Neural crest cell (in vitro differentiated cells): ENCODE data around the gene ARHGDIA. TPM values are rescaled to one million over a fixed set of nuclear protein-coding genes. Genes with fewer than 3 reads are reported as not detected.
"Not testable (repeated sequence)": the region's sequence is repeated elsewhere in the genome, so short reads cannot be mapped to it uniquely, and the experiment has no call there.

ENCODE experiments used
- DNase-seq: peaks from one replicate; pipeline ENCODE4 v3.0.0; 2021; ENCODE audit warnings: low read depth, mixed read lengths, low spot score
- H3K27ac Mint-ChIP-seq: one replicate; pipeline ENCODE4 v1.8.0; 2021; ENCODE audit warnings: mild to moderate bottlenecking, mixed read lengths; ENCODE audit not compliant: unreplicated experiment
- H3K27me3 Mint-ChIP-seq: 2 replicates; pipeline ENCODE4 v1.8.0; 2021; ENCODE audit warnings: low read depth, mild to moderate bottlenecking, mixed read lengths
- H3K36me3 Mint-ChIP-seq: 2 replicates; pipeline ENCODE4 v1.8.0; 2021; ENCODE audit warnings: low read depth, mild to moderate bottlenecking, mixed read lengths
- H3K4me1 Mint-ChIP-seq: 2 replicates; pipeline ENCODE4 v1.8.0; 2021; ENCODE audit warnings: mixed read lengths
- H3K4me3 Mint-ChIP-seq: one replicate; pipeline ENCODE4 v1.8.0; 2021; ENCODE audit warnings: mild to moderate bottlenecking, mixed read lengths
- H3K9me3 Mint-ChIP-seq: 2 replicates; pipeline ENCODE4 v1.8.0; 2021; ENCODE audit warnings: mixed read lengths
- long read RNA-seq: library from polyadenylated mRNA; unstranded; transcript quantifications from one replicate; pipeline ENCODE4 v2.0.0, GENCODE V29; 2020
- total RNA-seq: library from RNA; stranded (reverse); gene quantifications from 2 replicates; pipeline ENCODE4 v1.2.1, GENCODE V29; 2021
- TF ChIP-seq, protein P1 (sequence below): fragments of 200-600 bp; sonication (generic); conservative IDR thresholded peaks from 2 replicates; pipeline ENCODE4 v1.5.0; 2021; ENCODE audit warnings: antibody characterized with exemption, mild to moderate bottlenecking

ARHGDIA gene
- 405 and 429 TPM in 2 replicates for total RNA-seq
- long read RNA-seq = 0 reads

DNA sequence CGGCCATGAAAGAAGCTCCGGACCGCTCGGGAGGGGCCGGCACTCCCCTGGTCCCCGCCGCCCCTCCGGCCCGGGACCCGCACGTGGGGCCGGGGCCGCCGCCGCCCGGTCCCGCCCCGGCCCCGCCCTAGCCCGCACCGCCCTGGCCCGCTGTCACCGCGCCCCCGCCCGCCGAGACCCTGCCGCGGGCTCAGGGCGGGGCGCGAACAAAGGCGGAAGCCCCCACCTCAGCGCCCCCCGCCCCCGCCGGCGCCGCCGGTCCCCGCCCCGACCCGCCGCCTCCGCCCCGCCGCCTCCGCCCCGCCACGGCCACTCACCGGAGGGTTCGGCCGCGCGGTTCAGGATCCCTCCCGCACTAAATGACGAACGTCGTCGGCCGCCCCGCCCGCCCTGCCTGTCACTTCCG lies at the start of gene ARHGDIA:
ARHGDIA (minus strand) TSS at position 357 of the 406 bp plus-strand sequence. CDS start 1,407 bp downstream, outside the sequence.
- no peak for DNase-seq
- Mint-ChIP-seq H3K27ac (peak within 1 kb of the TSS; percentile 96), H3K4me1 (peaks cover 27% of the 10 kb centered on the region), H3K9me3 (no peaks in the 10 kb centered on the region), H3K27me3 (peaks cover 17% of the 10 kb centered on the region), H3K36me3 (peaks cover 3% of the 10 kb centered on the region), H3K4me3 (peak within 1 kb of the TSS; percentile 94)
- TF ChIP-seq, protein P1, sequence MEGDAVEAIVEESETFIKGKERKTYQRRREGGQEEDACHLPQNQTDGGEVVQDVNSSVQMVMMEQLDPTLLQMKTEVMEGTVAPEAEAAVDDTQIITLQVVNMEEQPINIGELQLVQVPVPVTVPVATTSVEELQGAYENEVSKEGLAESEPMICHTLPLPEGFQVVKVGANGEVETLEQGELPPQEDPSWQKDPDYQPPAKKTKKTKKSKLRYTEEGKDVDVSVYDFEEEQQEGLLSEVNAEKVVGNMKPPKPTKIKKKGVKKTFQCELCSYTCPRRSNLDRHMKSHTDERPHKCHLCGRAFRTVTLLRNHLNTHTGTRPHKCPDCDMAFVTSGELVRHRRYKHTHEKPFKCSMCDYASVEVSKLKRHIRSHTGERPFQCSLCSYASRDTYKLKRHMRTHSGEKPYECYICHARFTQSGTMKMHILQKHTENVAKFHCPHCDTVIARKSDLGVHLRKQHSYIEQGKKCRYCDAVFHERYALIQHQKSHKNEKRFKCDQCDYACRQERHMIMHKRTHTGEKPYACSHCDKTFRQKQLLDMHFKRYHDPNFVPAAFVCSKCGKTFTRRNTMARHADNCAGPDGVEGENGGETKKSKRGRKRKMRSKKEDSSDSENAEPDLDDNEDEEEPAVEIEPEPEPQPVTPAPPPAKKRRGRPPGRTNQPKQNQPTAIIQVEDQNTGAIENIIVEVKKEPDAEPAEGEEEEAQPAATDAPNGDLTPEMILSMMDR = no peak

DNA sequence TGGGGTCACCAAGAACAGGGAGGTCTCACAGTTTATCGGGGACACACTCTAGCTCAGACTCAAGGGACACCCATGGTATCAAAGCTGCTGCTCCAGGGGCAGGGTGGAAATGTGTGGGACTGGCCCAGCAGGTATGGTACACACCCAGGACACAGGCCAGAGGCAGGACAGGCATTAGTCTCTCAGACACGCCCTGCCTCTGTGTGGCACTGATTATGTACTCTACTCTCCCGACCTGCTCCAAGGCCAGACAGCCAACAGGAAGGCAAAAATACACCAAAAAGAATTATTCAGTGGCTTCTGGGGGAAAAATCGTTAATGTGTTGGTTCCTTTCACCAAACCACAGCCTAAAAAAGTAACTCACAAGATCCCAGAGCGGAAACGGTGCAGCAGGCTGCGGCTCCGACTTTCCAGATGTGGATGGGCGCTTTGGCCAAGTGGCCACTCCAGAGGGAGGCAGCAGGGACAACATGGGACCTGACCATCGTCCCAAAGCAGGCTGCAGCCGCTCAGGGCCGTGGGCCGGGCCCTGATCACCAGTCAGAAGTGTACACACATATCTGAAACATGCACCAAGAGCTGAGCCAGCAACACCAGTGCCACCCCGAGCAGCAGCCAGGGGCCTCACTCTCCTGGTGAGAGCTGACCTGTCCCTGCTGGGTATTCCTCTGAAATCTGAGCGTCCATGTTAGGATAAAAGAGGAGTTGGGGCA lies 47.9 kb upstream of the ARHGDIA start:
- TF ChIP-seq, protein P1 = no peak
- Mint-ChIP-seq H3K9me3 (no peaks in the 10 kb centered on the region), H3K36me3 (peaks cover 3% of the 10 kb centered on the region), H3K27ac (no peak overlapping the region), H3K4me3 (peak overlapping the region; percentile 90), H3K27me3 (no peaks in the 10 kb centered on the region), H3K4me1 (peaks cover 13% of the 10 kb centered on the region)
- no peak for DNase-seq

DNA sequence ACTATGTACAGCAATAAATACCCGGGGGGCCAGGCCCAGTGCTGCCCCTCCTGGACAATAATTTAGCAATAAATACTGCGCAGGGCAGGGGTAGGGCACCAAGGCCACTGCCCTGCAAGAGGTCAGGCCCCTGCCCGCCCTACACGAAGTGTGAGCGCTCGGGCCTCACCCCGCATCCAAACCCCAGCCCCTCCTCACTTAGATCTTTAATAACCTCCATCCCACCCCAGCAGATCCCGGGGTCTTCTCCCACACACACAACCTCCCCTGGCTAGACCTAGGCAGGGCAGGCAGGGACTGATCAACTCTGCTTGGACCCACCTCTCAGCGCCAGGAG lies 47.2 kb upstream of the ARHGDIA start:
- not testable (repeated sequence) for DNase-seq, H3K27me3 Mint-ChIP-seq, H3K36me3 Mint-ChIP-seq, H3K9me3 Mint-ChIP-seq
- peak overlapping the region; percentile 62 for H3K27ac Mint-ChIP-seq
- peaks cover 11% of the 10 kb centered on the region for H3K4me1 Mint-ChIP-seq
- TF ChIP-seq, protein P1 = peak; percentile 29
- peak overlapping the region; percentile 90 for H3K4me3 Mint-ChIP-seq

DNA sequence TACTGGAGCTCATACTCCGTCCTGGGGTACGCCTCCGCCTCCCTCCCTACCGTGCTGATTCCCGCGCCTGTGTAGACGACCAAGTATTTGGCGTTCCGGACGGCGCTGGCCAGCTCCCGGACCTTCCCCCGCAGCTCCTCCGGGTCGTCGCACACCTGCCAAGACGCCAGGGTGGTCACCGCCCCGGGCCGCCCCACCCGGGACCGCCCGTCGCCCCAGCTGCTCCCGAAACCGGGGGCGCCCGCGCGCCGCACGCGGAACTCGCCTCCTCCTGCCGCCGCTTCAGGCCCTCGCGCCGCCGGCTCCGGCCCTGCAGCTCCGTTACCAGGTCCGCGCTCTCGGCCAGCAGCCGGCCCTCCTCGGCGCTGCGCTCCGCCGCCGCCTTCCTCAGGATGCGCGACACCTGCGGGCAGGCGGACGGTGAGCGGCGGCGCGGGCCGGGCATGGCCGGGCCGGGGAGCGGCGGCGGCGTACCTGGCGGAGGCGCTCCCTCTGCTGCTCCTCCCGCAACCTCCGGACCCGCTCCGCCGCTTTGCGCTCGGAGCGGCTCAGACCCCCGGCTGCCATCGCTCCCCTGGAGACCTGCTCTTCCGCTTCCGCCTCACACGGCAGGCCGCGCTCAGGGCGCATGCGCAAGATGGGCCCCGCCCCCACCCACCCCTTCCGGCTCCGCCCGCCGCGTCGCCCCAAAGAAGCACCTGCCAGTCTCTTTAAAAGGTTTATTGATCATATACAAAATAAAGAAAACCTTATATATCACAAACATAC lies 46.6 kb upstream of the ARHGDIA start, which contains the start of gene SIRT7:
SIRT7 (minus strand) TSS at position 612 of the 768 bp plus-strand sequence; CDS start at position 567, 45 bp downstream.
- Mint-ChIP-seq H3K27ac (peak within 1 kb of the TSS; percentile 62), H3K4me1 (peaks cover 9% of the 10 kb centered on the region), H3K36me3 (peaks cover 9% of the 10 kb centered on the region), H3K4me3 (peak within 1 kb of the TSS; percentile 90), H3K27me3 (no peaks in the 10 kb centered on the region), H3K9me3 (no peaks in the 10 kb centered on the region)
- TF ChIP-seq, protein P1 = no peak
- peak; percentile 65 for DNase-seq

DNA sequence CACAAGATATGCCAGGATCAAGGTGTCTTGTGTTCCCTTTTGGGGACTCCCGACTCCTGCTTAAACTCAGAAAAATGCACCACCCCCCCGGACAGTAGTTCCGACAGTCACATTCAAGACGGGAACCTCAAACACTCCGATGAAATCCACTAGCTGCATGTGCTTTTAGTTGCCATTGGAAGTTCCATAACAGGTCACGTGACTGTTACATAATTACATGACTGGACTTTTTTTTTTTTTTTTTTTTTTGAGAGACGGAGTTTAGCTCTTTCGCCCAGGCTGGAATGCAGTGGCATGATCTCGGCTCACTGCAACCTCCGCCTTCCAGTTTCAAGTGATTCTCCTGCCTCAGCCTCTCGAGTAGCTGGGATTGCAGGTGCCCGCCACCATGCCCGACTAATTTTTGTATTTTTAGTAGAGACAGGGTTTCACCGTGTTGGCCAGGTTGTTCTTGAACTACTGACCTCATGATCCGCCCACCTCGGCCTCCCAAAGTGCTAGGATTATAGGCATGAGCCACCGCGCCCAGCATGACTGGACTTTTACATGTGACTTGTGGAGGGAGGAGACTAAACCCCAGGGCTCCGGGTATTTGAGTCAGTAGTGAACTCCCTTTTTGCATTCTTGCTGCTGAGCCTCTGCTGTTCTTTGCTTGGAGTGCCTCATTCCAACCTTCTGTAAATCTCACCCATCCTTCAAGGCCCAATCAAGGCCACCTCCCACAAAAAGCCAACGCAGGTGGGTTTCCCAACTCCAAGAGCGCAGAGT lies 45.3 kb upstream of the ARHGDIA start:
- peak overlapping the region; percentile 83 for H3K4me3 Mint-ChIP-seq
- H3K27ac Mint-ChIP-seq = no peak overlapping the region
- H3K9me3 Mint-ChIP-seq = no peaks in the 10 kb centered on the region
- TF ChIP-seq, protein P1 = no peak
- DNase-seq = no peak
- H3K27me3 Mint-ChIP-seq = no peaks in the 10 kb centered on the region
- H3K4me1 Mint-ChIP-seq = peaks cover 9% of the 10 kb centered on the region
- peaks cover 7% of the 10 kb centered on the region for H3K36me3 Mint-ChIP-seq
